NCI-H2196 (cell line): ENCODE measurements around the gene IFT27.

Source experiments
- DNase-seq: peaks from one replicate; lab custom pipeline; 2025; ENCODE audit not compliant: unreplicated experiment; lab: John Stamatoyannopoulos, UW

IFT27 gene

GRCh38 chr22:36727110-36727509 is 48.8 kb downstream of the IFT27 start:
- no peak for DNase-seq

GRCh38 chr22:36726007-36726380 is 49.9 kb downstream of the IFT27 start:
- no peak for DNase-seq

DNA sequence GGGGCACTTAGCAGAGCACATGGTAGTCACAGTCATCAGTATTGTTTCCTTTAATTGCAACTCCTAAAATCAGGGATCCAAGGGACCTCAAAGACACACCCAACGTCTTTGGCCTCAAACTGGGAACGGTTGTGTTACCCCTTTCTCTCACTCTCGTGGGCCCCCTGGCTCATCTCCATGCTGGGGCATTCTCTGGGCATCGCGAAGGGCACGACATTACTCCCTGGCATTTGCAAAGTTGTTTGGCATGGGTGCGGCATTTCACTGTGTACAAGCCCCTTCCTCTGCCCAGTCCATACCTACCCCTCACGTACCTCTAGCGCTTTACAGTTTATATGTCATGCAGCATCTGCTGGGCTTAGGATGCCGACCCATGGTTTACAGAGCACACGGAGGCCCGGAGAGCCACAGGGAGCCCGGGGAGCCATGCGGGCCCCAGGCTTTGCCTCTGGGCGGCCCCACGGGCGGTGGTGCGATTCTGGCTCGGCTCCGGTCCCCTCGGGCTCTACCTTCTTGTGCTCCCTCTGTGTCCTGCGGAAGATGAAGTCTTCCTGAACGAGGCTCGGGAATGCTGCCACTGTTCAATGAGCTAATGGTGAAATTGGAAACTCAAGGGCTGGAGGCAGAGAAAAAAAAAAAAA is 50.4 kb downstream of the IFT27 start:
- no peak for DNase-seq

DNA sequence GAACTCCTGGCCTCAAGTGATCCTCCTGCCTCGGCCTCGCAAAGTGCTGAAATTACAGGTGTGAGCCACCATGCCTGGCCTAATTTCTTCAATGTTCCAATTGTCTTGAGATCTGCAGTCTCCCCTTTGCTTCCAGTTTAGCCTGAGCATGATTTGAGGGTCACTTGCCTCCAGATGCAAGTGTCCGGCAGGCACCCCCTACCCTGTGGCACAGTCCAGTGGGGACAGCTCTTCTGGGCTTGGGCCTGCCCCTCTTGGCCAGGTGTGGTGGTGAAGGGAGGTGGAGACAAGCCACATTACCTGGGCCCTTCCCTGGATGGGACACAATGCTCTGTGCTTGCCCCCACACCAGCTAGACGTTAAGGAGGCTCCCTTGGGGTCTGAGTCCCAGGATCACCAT is 51.1 kb downstream of the IFT27 start:
- no peak for DNase-seq

DNA sequence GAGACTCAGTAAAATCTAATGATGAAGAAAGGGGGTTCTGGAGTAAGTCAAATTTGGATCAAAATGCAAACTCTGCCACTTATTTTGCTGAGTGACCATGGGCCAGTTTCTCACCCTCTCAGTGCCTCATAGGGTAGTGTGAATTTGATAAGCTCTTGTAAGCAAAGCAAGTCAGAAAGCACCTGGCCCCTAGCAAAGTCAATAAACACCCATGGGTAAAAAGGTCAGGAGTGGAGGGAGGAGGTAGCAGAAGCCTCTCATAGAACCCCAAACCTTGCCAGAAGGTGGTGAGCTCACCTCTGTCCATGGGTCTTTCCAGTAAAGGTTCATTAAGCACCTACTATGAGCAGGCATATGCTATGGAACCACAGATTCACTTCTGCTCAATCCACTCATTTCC is 53.9 kb downstream of the IFT27 start:
- DNase-seq = no peak

- no peak for DNase-seq
Measured at GRCh38 chr22:36715647-36716046, 60.3 kb downstream of the IFT27 start.

- DNase-seq = no peak
Measured at GRCh38 chr22:36714110-36714509, 61.8 kb downstream of the IFT27 start.

DNA sequence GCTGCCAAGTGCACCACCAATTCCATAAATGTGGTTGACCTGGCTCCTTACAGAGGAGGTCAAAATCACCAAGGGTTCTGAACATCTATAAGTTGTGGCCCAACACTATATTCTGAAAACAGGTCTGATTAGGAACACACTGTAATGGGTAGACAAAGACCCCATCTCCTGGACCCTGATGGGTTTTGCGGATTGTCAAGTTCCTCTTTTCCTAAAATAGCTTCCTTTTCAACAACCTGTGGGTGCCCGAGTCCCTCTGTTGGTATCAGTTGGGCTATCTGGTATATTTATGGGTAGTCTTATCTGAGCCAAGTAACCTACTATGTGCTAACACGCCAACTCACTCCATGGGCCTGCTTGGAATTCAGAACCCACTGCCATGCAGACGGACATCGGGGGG is 62.5 kb downstream of the IFT27 start:
- DNase-seq = no peak
